Measurements from ENCODE around the gene TMEM123. TPM values are rescaled to one million over a fixed set of nuclear protein-coding genes. Genes with fewer than 3 reads are reported as not detected.

The TMEM123 gene
- polyA plus RNA-seq, 1 experiment, result 200 TPM

- H3K27me3 ChIP-seq (ENCODE audit: control insufficient read depth, insufficient read depth, low read length), result no peaks in the 10 kb centered on the region
- TF ChIP-seq CTCF (IDR thresholded peaks at IDR 0.05; ENCODE audit: insufficient read depth, low read depth, low read length), result peak; percentile 53
- no peak overlapping the region for H3K4me3 ChIP-seq (ENCODE audit: low read depth, low read length)
- ChIA-PET POLR2A (no interaction called here), CTCF (interaction anchor here (0.6 to 1.8 kb wide), 23 partner anchors 16 to 327 kb away, joined by 3 to 38 read pairs (median 5); no protein-coding TSS in a partner anchor)
- no peak for DNase-seq (ENCODE audit: low read depth)
- no peaks in the 10 kb centered on the region for H3K36me3 ChIP-seq (ENCODE audit: control insufficient read depth, insufficient read depth, low read length)
Observed at GRCh38 chr11:102495161-102496042, 42.8 kb upstream of the TMEM123 start.

- POLR2A ChIA-PET, result no interaction called here
- Histone ChIP-seq H3K27me3 (ENCODE audit: control insufficient read depth, insufficient read depth, low read length) (no peaks in the 10 kb centered on the region), H3K36me3 (ENCODE audit: control insufficient read depth, insufficient read depth, low read length) (no peaks in the 10 kb centered on the region), H3K4me3 (ENCODE audit: low read depth, low read length) (no peak overlapping the region)
- no peak for TF ChIP-seq CTCF (IDR thresholded peaks at IDR 0.05; ENCODE audit: insufficient read depth, low read depth, low read length)
- no peak for DNase-seq (ENCODE audit: low read depth)
- CTCF ChIA-PET, result interaction anchor here (0.5 to 1.6 kb wide), 2 partner anchors 126 to 152 kb away, joined by 3 to 6 read pairs; no protein-coding TSS in a partner anchor
Observed at GRCh38 chr11:102494216-102494615, 41.7 kb upstream of the TMEM123 start.

- DNase-seq (ENCODE audit: low read depth), result no peak
- no peaks in the 10 kb centered on the region for H3K27me3 ChIP-seq (ENCODE audit: control insufficient read depth, insufficient read depth, low read length)
- no peaks in the 10 kb centered on the region for H3K36me3 ChIP-seq (ENCODE audit: control insufficient read depth, insufficient read depth, low read length)
- CTCF ChIA-PET, result interaction anchor here (1.0 to 1.6 kb wide), 2 partner anchors 101 to 152 kb away, joined by 3 to 6 read pairs; no protein-coding TSS in a partner anchor
- no peak for TF ChIP-seq CTCF (IDR thresholded peaks at IDR 0.05; ENCODE audit: insufficient read depth, low read depth, low read length)
- no peak overlapping the region for H3K4me3 ChIP-seq (ENCODE audit: low read depth, low read length)
- POLR2A ChIA-PET, result no interaction called here
Observed at GRCh38 chr11:102493524-102493923, 41.0 kb upstream of the TMEM123 start.

DNA sequence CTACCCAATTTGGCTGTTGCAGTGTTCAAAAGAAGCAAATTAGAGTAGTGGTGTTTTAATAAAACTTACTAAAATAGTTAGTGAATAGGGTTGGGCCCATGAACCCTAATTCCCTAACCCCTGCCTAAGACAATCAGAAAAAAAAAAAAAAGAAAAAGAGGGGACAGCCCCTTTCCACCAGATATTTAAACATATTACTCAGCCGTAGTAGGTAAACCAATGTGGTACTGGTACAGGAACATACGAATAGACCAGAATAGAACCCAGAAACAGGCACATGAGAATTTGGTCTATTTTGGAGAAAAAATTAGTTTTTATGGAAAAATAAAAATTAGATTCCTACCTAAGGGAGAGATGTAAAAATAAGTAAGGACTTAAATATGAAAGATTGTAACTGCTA, 39.4 kb upstream of the TMEM123 start:
- no peak for DNase-seq (ENCODE audit: low read depth)
- TF ChIP-seq CTCF (IDR thresholded peaks at IDR 0.05; ENCODE audit: insufficient read depth, low read depth, low read length), result no peak
- Histone ChIP-seq H3K4me3 (ENCODE audit: low read depth, low read length) (no peak overlapping the region), H3K36me3 (ENCODE audit: control insufficient read depth, insufficient read depth, low read length) (no peaks in the 10 kb centered on the region), H3K27me3 (ENCODE audit: control insufficient read depth, insufficient read depth, low read length) (no peaks in the 10 kb centered on the region)
- CTCF ChIA-PET, result interaction anchor here (0.9 to 2.1 kb wide), 4 partner anchors 12 to 125 kb away, joined by 4 to 8 read pairs (median 6); no protein-coding TSS in a partner anchor
- POLR2A ChIA-PET, result no interaction called here

All from BJ (cell line).